Right cardiac atrium (tissue), 5 donors: ENCODE results near the gene RAB3C. TPM values are rescaled to one million over a fixed set of nuclear protein-coding genes. Genes with fewer than 3 reads are reported as not detected.
"Not testable (repeated sequence)": the region's sequence is repeated elsewhere in the genome, so short reads cannot be mapped to it uniquely, and the experiment has no call there.

Experiments
- ATAC-seq, 2 donors: fragments of 200-7000 bp; cut with Tn5 transposase; one replicate each; pipeline versions ENCODE4 v1.8.0 to v1.9.1; 2020; ENCODE audit warnings: moderate library complexity in 2 of 2, mild to moderate bottlenecking in 1 of 2
- DNase-seq, 3 donors: peaks; one replicate each; pipeline ENCODE4 v3.0.0-alpha.2; 2020
- H3K27ac ChIP-seq: one replicate; pipeline ENCODE4 v1.5.1; 2013; ENCODE audit warnings: mild to moderate bottlenecking, low read length, control low read depth, moderate library complexity
- H3K27me3 ChIP-seq: one replicate; pipeline ENCODE4 v1.6.1; 2013; ENCODE audit not compliant: control insufficient read depth, insufficient read depth
- H3K4me1 ChIP-seq: one replicate; pipeline ENCODE4 v1.6.1; 2013; ENCODE audit warnings: low read length; ENCODE audit not compliant: control insufficient read depth, insufficient read depth
- H3K4me3 ChIP-seq: one replicate; pipeline ENCODE4 v1.5.1; 2013; ENCODE audit warnings: low read length, control low read depth
- H3K9me3 ChIP-seq: one replicate; pipeline ENCODE4 v1.6.1; 2013; ENCODE audit warnings: low read length; ENCODE audit not compliant: control insufficient read depth
- WGBS: extraction: QIAGEN DNeasy Blood & Tissue Kit; methylation state at CpG from one replicate; pipeline ENCODE4 v1.1.7; 2013; 5-methylcytosine and 5-hydroxymethylcytosine counted together
- intact Hi-C, 4 donors: fragments of 100-400 bp; cut with DNase I; formaldehyde crosslinking; loops; one replicate each; pipeline versions ENCODE4 v1.11.0 to v1.14.0; 2022 to 2023
- polyA plus RNA-seq: library from polyadenylated mRNA; stranded (reverse); fragments of 200-250 nt; gene quantifications from one replicate; pipeline ENCODE4 v1.2.3, GENCODE V29; 2013
- total RNA-seq, 4 donors: library from RNA; stranded (reverse); fragmentation: NEBNext Ultra II Directional; extraction: Animal tissue kit (Norgen Biotek cat#: 25700); gene quantifications; one replicate each; pipeline ENCODE4 v1.2.1, GENCODE V29; 2021
- donor health status: healthy with polysubstance abuse.
- donor health status: DM: no; HTN: yes; CAD: no.
- donor health status: DM: no; HTN: no; CAD: no.
- donor health status: DM: no; HTN: yes; CAD: no; lungs with severe emphysema.
- donor health status: DM: yes; HTN: yes; CAD: no.

The RAB3C gene
- total and polyA plus RNA-seq, 5 donors: 0.34 to 1.3 (median 0.53) TPM

DNA sequence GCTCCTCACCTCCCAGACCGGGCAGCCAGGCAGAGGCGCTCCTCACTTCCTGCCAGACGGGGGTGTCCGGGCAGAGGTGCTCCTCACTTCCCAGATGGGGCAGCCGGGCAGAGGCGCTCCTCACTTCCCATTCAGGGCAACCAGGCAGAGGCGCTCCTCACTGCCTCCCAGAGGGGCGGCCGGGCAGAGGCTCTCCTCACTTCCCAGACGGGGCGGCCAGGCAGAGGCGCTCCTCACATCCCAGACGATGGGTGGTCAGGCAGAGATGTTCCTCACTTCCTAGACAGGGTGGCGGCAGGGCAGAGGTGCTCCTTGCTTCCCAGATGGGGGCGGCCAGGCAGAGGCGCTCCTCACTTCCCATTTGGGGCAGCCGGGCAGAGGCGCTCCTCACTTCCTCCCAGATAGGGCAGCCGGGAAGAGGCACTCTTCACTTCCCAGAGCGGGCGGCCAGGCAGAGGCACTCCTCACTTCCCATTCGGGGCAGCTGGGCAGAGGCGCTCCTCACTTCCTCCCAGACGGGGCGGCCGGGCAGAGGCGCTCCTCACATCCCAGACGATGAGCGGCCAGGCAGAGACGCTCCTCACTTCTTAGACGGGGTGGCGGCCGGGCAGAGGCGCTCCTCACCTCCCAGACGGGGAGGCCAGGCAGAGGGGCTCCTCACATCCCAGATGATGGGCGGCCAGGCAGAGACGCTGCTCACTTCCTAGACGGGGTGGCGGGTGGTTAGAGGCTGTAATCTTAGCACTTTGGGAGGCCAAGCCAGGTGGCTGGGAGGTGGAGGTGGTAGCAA lies 18.6 kb upstream of the RAB3C start:
- H3K4me1 ChIP-seq, ATAC-seq, H3K9me3 ChIP-seq, H3K27ac ChIP-seq, H3K27me3 ChIP-seq, H3K4me3 ChIP-seq, DNase-seq, intact Hi-C loops: not testable (repeated sequence)
- WGBS: 93% methylated on average over 39 of the region's 39 CpGs

DNA sequence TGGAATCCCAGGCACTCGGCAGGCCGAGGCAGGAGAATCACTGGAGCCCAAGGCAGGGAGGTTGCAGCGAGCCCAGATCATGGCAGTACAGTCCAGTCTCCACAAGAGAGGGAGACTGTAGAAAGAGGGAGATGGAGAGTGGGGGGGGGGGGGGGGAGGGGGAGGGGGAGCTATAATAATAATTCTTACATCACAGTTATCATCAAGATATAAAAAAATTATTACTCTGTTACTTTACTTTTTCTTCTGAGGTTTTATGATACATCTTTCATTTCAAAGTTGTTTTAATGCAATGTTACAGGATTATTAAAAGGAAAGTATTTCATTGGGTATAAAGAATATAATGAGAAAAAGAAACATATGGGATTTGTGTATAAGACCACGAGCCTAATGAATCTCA lies 17.8 kb upstream of the RAB3C start:
- Histone ChIP-seq H3K27ac (no peak overlapping the region), H3K4me3 (no peak overlapping the region), H3K9me3 (no peaks in the 10 kb centered on the region), H3K27me3 (no peaks in the 10 kb centered on the region), H3K4me1 (no peaks in the 10 kb centered on the region)
- ATAC-seq: no peak
- intact Hi-C loops: no loop called here
- 92% methylated on average over 4 of the region's 4 CpGs for WGBS
- DNase-seq: no peak

DNA sequence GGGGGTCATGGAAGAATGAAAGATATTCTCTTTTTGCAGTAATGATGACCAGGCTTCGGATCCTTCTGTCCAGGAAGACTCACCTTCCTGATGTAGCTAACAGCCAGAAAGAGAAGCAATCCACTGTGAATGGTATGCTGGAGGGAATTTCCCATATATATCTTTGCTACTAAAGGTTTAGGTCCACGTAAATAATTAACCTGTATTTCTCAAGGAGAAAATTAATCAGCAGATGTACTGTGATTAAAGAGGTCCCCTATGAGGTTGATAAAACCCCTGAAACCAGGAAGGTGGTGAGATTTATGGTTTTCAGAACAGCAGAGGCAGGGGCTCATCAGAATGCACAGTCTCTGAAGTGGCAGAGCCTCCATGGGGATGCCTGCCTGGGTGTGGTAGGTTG lies 11.4 kb upstream of the RAB3C start:
- DNase-seq (no peak), ATAC-seq (no peak)
- no peak overlapping the region for H3K27ac ChIP-seq
- no peaks in the 10 kb centered on the region for H3K9me3 ChIP-seq
- H3K4me3 ChIP-seq: no peak overlapping the region
- no peaks in the 10 kb centered on the region for H3K4me1 ChIP-seq
- 85% methylated on average over 2 of the region's 2 CpGs for WGBS
- H3K27me3 ChIP-seq: no peaks in the 10 kb centered on the region
- intact Hi-C loops: no loop called here

DNA sequence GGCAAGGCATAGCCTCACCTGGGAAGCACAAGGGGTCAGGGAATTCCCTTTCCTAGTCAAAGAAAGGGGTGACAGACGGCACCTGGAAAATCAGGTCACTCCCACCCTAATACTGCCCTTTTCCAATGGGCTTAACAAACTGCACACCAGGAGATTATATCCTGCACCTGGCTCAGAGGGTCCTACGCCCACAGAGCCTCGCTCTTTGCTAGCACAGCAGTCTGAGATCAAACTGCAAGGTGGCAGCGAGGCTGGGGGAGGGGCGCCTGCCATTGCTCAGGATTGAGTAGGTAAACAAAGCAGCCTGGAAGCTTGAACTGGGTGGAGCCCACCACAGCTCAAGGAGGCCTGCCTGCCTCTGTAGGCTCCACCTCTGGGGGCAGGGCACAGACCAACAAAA lies 9.9 kb upstream of the RAB3C start:
- DNase-seq, intact Hi-C loops, ATAC-seq, H3K9me3 ChIP-seq, H3K27me3 ChIP-seq, H3K4me1 ChIP-seq, H3K27ac ChIP-seq, H3K4me3 ChIP-seq: not testable (repeated sequence)
- 88% methylated on average over 5 of the region's 5 CpGs for whole genome bisulfite sequencing

DNA sequence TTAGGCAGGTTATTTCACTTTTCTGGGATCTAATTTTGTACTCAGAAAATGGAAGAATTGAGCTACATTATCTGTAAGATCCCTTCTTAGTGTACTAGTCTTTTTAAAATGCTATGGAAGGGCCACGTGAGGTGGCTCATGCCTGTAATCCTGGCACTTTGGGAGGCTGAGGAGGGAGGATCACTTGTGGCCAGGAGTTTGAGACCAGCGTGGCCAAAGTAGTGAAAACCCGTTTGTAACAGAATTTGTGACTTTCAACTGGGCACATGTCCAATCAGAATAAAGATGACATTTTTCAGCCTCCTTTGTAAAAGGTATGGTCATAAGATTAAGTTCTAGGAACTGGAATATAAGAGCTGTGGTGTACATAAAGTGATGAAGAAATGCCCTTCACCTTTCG lies 3.1 kb upstream of the RAB3C start:
- intact Hi-C loops: no loop called here
- Histone ChIP-seq H3K4me3 (no peak overlapping the region), H3K9me3 (no peaks in the 10 kb centered on the region), H3K27me3 (no peaks in the 10 kb centered on the region), H3K4me1 (peaks cover 8% of the 10 kb centered on the region), H3K27ac (no peak overlapping the region)
- no peak for DNase-seq
- no peak for ATAC-seq
- 67% methylated on average over 4 of the region's 4 CpGs for whole genome bisulfite sequencing

DNA sequence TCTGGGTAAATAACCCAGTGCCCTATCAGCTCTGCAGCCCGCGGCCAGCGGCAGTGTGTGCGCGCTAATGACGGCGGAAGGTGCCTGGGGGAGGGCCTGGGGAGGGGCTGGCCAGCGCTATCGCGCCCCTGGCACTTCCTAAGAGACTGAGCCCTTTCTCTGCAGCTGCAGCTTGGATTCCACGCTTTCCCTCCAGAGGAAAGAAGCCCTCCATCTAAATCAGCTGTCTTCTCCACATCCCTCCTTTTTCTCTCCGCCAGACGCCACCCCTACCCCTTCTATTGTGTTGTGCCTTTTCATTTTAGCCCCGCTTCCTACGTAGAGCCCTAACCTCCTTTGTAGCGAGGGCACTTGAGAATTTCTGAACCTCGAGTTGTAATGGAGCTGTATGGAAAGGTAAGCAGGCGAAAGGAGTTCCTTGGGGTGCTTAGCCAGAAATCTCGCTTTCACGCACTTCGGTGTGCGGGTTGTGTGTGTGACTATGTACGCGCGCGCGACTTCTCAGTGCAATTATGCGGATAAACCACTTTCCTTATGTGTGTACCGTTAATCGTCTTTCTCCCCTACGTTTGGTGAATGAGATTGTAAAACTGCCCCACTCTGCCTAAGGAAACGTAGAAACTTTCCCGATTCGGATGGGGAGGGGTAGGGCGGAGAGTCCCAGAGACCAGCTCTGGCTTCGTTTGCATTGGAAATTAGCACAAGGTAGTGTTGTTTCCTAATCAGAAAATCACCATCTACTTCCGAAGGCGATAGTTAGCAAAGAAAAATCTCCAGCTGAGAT lies 664 bp upstream of the RAB3C start:
- under 1% methylated on average over 38 of the region's 38 CpGs for WGBS
- ATAC-seq: peak; percentile 10 to 47

DNA sequence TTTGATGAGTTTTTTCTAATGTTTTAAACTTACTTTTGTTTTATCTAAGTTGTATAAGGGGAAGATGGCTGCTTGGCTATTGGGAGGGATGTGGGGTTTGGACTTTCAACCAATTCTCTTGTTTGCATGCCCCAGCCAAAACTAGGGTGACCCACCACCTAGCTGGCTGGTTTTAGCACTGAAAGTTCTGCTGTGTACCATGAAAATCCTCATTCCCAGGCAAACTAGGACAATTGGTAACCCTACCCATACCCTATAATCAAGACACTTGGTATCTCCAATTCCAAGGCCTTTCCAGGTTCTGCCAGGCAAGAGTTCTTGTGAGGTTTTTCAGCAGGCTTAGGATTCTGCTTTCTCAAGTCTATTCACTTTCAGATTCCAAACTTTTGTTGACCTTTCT lies 13.1 kb downstream of the RAB3C start:
- H3K27me3 ChIP-seq: no peaks in the 10 kb centered on the region
- H3K9me3 ChIP-seq: no peaks in the 10 kb centered on the region
- intact Hi-C loops: no loop called here
- H3K4me1 ChIP-seq: no peaks in the 10 kb centered on the region
- no peak overlapping the region for H3K27ac ChIP-seq
- ATAC-seq (no peak), DNase-seq (no peak)
- no peak overlapping the region for H3K4me3 ChIP-seq

More for the DNA sequence above, 664 bp upstream of the RAB3C start:
- intact Hi-C loops: no loop called here
- peaks cover 8% of the 10 kb centered on the region for H3K4me1 ChIP-seq
- DNase-seq: peak in 2 of 3 donors; percentile 47 to 50
- no peaks in the 10 kb centered on the region for H3K27me3 ChIP-seq
- H3K9me3 ChIP-seq: no peaks in the 10 kb centered on the region
- H3K4me3 ChIP-seq: peak overlapping the region; percentile 69
- no peak overlapping the region for H3K27ac ChIP-seq

DNA sequence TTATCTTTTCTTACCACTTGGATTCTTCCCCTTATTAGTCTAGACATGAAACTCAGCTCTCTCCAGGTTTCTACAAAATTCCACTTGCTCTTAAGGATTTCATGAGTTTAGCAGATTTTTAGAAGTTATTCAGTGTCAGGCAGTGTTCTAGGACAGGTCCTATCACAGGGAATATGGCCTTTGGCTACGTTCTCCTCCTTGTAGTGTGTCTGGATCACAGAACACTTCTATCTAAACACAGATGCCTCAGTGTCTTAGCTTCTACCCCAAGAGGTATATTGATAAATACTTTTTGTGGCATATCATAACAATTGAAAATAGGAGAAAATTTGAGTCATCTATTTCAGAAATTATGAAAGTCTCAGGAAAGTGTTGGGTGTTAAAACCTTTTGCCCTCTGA lies 15.6 kb downstream of the RAB3C start:
- Histone ChIP-seq H3K4me1 (no peaks in the 10 kb centered on the region), H3K27ac (no peak overlapping the region), H3K9me3 (no peaks in the 10 kb centered on the region), H3K27me3 (no peaks in the 10 kb centered on the region), H3K4me3 (no peak overlapping the region)
- WGBS: 87% methylated on average over 1 of the region's 1 CpG
- ATAC-seq (no peak), DNase-seq (no peak)
- intact Hi-C loops: no loop called here

DNA sequence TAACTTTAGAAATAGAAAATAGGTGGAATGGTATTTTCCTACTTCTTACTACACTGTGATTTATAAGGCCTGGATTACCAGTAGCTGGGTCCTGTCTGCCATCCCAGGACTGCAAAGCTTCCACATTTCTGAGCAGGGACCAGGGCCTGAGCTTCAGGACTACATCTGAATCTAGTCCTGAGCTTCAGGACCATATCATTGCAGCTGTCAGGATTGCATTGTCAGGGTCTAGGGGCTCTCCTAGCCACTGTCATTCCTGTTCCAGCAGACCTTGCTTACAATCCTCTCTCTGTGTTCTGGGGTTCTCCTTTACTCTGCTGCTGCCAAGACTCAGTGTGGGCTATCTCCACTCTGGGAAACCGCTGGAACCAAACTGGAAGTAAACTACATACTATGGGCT lies 16.3 kb downstream of the RAB3C start:
- 70% methylated on average over 1 of the region's 1 CpG for WGBS
- H3K27me3 ChIP-seq: no peaks in the 10 kb centered on the region
- H3K4me1 ChIP-seq: no peaks in the 10 kb centered on the region
- intact Hi-C loops: no loop called here
- no peak overlapping the region for H3K27ac ChIP-seq
- DNase-seq: no peak
- ATAC-seq: no peak
- H3K9me3 ChIP-seq: no peaks in the 10 kb centered on the region
- H3K4me3 ChIP-seq: no peak overlapping the region

DNA sequence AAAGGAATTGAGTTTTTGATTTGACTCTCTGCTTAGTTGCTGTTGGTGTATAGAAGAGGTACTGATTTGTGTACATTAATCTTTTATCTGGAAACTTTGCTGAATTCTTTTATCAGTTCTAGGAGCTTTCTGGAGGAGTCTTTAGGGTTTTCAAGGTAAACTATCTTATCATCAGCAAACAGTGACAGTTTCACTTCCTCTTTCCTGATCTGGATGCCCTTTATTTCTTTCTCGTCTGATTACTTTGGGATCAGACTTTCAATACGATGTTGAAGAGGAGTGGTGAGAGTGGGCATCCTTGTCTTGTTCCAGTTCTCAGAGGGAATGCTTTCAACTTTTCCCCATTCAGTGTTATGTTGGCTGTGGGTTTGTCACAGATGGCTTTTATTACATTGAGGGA lies 17.7 kb downstream of the RAB3C start:
- ATAC-seq, intact Hi-C loops, H3K9me3 ChIP-seq, H3K27me3 ChIP-seq, H3K27ac ChIP-seq, DNase-seq, H3K4me1 ChIP-seq, H3K4me3 ChIP-seq: not testable (repeated sequence)
- WGBS: 32% methylated on average over 2 of the region's 2 CpGs

DNA sequence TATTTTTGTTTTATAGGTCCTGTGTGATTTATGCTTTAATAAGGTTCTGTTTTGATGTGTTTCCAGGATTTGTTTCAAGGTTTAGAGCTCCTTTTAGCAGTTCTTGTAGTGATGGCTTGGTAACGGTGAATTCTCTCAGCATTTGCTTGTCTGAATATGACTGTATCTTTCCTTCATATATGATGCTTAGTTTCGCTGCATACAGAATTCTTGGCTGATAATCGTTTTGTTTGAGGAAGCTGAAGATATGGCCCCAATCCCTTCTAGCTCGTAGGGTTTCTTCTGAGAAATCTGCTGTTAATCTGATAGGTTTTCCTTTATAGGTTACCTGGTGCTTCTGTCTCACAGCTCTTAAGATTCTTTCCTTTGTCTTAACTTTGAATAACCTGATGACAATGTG lies 20.0 kb downstream of the RAB3C start:
- H3K27ac ChIP-seq, ATAC-seq, H3K9me3 ChIP-seq, H3K27me3 ChIP-seq, DNase-seq, H3K4me3 ChIP-seq, H3K4me1 ChIP-seq, intact Hi-C loops: not testable (repeated sequence)
- 90% methylated on average over 4 of the region's 4 CpGs for WGBS
